SU-DHL-6 (cell line): ENCODE data around the gene HP.

Experiments
- H2AFZ ChIP-seq: fragments of 200-600 bp; sonication (generic); 2 replicates; pipeline ENCODE4 v1.6.1; 2014; ENCODE audit warnings: low read depth, mild to moderate bottlenecking, moderate library complexity, mixed read lengths, antibody characterized with exemption, low read length; ENCODE audit not compliant: severe bottlenecking
- H3F3A ChIP-seq: fragments of 200-600 bp; shearing (Covaris generic); 2 replicates; pipeline ENCODE4 v1.6.0; 2016; ENCODE audit warnings: antibody characterized with exemption, mild to moderate bottlenecking; ENCODE audit not compliant: insufficient read depth
- H3K27ac ChIP-seq: fragments of 200-600 bp; sonication (generic); 2 replicates; pipeline ENCODE4 v1.5.1; 2016; ENCODE audit warnings: low read depth, mild to moderate bottlenecking, low read length, moderate library complexity, mixed read lengths
- H3K27me3 ChIP-seq: fragments of 200-600 bp; sonication (generic), shearing (Covaris generic); 2 replicates; pipeline ENCODE4 v1.6.0; 2014; ENCODE audit warnings: mild to moderate bottlenecking, low read length
- H3K36me3 ChIP-seq: fragments of 200-600 bp; sonication (generic); 2 replicates; pipeline ENCODE4 v1.6.1; 2014; ENCODE audit warnings: mild to moderate bottlenecking, low read length, mixed read lengths
- H3K4me2 ChIP-seq: fragments of 300-600, 200-600 bp; shearing (Covaris generic), sonication (generic); 2 replicates; pipeline ENCODE4 v1.6.0; 2014; ENCODE audit warnings: low read length, low read depth, mild to moderate bottlenecking; ENCODE audit not compliant: poor library complexity, severe bottlenecking
- H3K4me3 ChIP-seq: fragments of 200-600 bp; sonication (generic); 2 replicates; pipeline ENCODE4 v1.5.1; 2014; ENCODE audit warnings: antibody characterized with exemption, low read length, mild to moderate bottlenecking, mixed read lengths; ENCODE audit not compliant: insufficient read depth, poor library complexity, severe bottlenecking
- H3K79me2 ChIP-seq: fragments of 200-600 bp; sonication (generic); 2 replicates; pipeline ENCODE4 v1.6.1; 2014; ENCODE audit warnings: mild to moderate bottlenecking, low read length, moderate library complexity; ENCODE audit not compliant: insufficient read depth
- H3K9ac ChIP-seq: fragments of 200-600 bp; sonication (generic); 2 replicates; pipeline ENCODE4 v1.7.0; 2014; ENCODE audit warnings: mild to moderate bottlenecking, low read length
- H3K9me2 ChIP-seq: fragments of 200-600 bp; sonication (generic); replicated peaks from 2 replicates; pipeline ENCODE4 v1.6.1; 2014; ENCODE audit warnings: low read length; ENCODE audit not compliant: insufficient read depth
- H3K9me3 ChIP-seq: fragments of 200-600 bp; sonication (generic); 2 replicates; pipeline ENCODE4 v1.6.1; 2014; ENCODE audit warnings: low read length, mixed read lengths; ENCODE audit not compliant: insufficient read depth
- H4K20me1 ChIP-seq: fragments of 200-600 bp; sonication (generic); 2 replicates; pipeline ENCODE4 v1.6.1; 2014; ENCODE audit warnings: low read depth, mild to moderate bottlenecking, antibody characterized with exemption, low read length, moderate library complexity, mixed read lengths
- CTCF ChIP-seq: fragments of 200-600 bp; sonication (generic); IDR thresholded peaks from one replicate; pipeline ENCODE4 v1.5.1; 2017; ENCODE audit warnings: antibody characterized with exemption, mild to moderate bottlenecking, low read length, moderate library complexity; ENCODE audit not compliant: insufficient read depth, poor library complexity, severe bottlenecking
- EZH2phosphoT487 ChIP-seq: fragments of 200-600 bp; sonication (generic), shearing (Covaris generic); conservative IDR thresholded peaks from 2 replicates; pipeline ENCODE4 v1.6.1; 2018; ENCODE audit warnings: mild to moderate bottlenecking, antibody characterized with exemption, low read length, moderate library complexity, mixed read lengths

The HP gene

GRCh38 chr16:72049110-72049509 lies 5.2 kb upstream of the HP start:
- Histone ChIP-seq H3K27me3 (no peaks in the 10 kb centered on the region), H3K9ac (no peak overlapping the region), H3K79me2 (no peaks in the 10 kb centered on the region), H3K9me3 (peaks cover 6% of the 10 kb centered on the region; the same call in 1 of the 2 replicates), H3K4me3 (no peak overlapping the region), H3K4me2 (no peak overlapping the region), H3F3A (no peaks in the 10 kb centered on the region), H2AFZ (no peak overlapping the region), H4K20me1 (no peaks in the 10 kb centered on the region), H3K27ac (no peak overlapping the region), H3K9me2 (no peaks in the 10 kb centered on the region), H3K36me3 (no peaks in the 10 kb centered on the region)
- TF ChIP-seq EZH2phosphoT487 = no peak
- no peak for TF ChIP-seq CTCF

- Histone ChIP-seq H3K4me3 (no peak overlapping the region), H3K4me2 (no peak overlapping the region), H2AFZ (no peak overlapping the region), H3K9me3 (peaks cover 6% of the 10 kb centered on the region; the same call in 1 of the 2 replicates), H3K36me3 (no peaks in the 10 kb centered on the region), H3K79me2 (no peaks in the 10 kb centered on the region), H4K20me1 (no peaks in the 10 kb centered on the region), H3K9me2 (no peaks in the 10 kb centered on the region), H3K27ac (no peak overlapping the region), H3K27me3 (no peaks in the 10 kb centered on the region), H3F3A (no peaks in the 10 kb centered on the region), H3K9ac (no peak overlapping the region)
- TF ChIP-seq CTCF (no peak), EZH2phosphoT487 (no peak)
Measured at GRCh38 chr16:72050769-72051464, 3.4 kb upstream of the HP start.

DNA sequence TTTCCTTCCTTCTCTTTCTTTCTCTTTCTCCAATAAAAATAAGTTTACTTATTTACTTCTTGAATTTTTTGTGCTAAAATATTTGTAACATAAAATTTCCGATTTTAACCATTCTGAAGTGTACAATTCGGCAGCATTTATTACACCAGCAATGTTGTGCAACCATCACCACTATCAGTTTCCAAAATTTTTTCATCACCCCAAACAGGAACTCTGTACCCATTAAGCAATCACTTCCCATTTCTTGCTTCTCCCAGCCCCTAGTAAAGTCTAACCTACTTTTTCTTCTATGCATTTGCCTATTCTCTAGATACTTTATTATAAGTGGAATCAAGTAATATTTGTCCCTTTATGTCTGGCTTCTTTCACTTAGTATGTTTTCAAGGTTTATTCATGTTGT lies 2.5 kb upstream of the HP start:
- no peaks in the 10 kb centered on the region for H3K79me2 ChIP-seq
- H2AFZ ChIP-seq = no peak overlapping the region
- H3K9me2 ChIP-seq = no peaks in the 10 kb centered on the region
- H3K9ac ChIP-seq = no peak overlapping the region
- no peak overlapping the region for H3K4me2 ChIP-seq
- H3K27ac ChIP-seq = no peak overlapping the region
- H3K27me3 ChIP-seq = no peaks in the 10 kb centered on the region
- H3F3A ChIP-seq = no peaks in the 10 kb centered on the region
- no peak overlapping the region for H3K4me3 ChIP-seq
- TF ChIP-seq CTCF = no peak
- no peak for TF ChIP-seq EZH2phosphoT487
- H3K9me3 ChIP-seq = peaks cover 6% of the 10 kb centered on the region; the same call in 1 of the 2 replicates
- no peaks in the 10 kb centered on the region for H3K36me3 ChIP-seq
- H4K20me1 ChIP-seq = no peaks in the 10 kb centered on the region
